PFSK-1 (cell line): ENCODE results near the gene RPS6KA2.

Source experiments
- FOXP2 ChIP-seq: optimal IDR thresholded peaks from 2 replicates; pipeline ENCODE3; 2011; ENCODE audit warnings: borderline replicate concordance, control low read depth, inconsistent platforms; ENCODE audit not compliant: insufficient read depth; ENCODE audit errors: extremely low read length, extremely low read depth
- POLR2AphosphoS5 ChIP-seq: IDR thresholded peaks from 2 replicates; pipeline ENCODE4 v1.6.1; 2012; ENCODE audit warnings: low read depth, mild to moderate bottlenecking, control low read depth, low read length, moderate library complexity
- SIN3A ChIP-seq: IDR thresholded peaks from 2 replicates; pipeline ENCODE4 v1.6.1; 2012; ENCODE audit warnings: mild to moderate bottlenecking, low read length, moderate library complexity, borderline replicate concordance; ENCODE audit not compliant: insufficient read depth
- TAF1 ChIP-seq: IDR thresholded peaks from 2 replicates; pipeline ENCODE4 v1.6.1; 2012; ENCODE audit warnings: low read length, control low read depth, borderline replicate concordance; ENCODE audit not compliant: insufficient read depth
- TF ChIP-seq, protein P1 (sequence below), 2 experiments: IDR thresholded peaks; 2 replicates each; pipeline versions ENCODE4 v1.6.1 to v1.8.0; 2011 to 2012; ENCODE audit warnings: low read depth in 2 of 2, low read length in 2 of 2, control low read depth in 1 of 2, inconsistent platforms in 1 of 2, mild to moderate bottlenecking in 1 of 2, moderate library complexity in 1 of 2; ENCODE audit not compliant: insufficient read depth in 1 of 2

Gene RPS6KA2

DNA sequence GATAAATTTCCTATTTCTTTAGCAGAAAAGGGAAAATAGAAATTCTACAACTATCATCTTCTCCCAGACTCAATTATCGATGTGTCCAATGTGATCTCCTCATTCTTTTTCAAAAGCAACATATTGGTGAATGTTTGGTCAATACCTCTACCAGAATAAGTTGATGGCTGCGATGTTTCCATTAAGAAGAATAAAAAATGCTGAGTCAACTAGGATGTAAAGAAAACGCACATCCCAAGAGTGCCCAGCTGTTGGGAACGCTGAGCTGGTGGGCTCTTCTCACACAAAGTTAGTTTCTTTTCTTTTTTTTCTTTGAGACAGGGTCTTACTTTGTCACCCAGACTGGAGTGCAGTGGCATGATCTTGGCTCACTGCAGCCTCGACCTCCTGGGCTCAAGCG lies 80.4 kb downstream of the RPS6KA2 start:
- TF ChIP-seq, protein P1, sequence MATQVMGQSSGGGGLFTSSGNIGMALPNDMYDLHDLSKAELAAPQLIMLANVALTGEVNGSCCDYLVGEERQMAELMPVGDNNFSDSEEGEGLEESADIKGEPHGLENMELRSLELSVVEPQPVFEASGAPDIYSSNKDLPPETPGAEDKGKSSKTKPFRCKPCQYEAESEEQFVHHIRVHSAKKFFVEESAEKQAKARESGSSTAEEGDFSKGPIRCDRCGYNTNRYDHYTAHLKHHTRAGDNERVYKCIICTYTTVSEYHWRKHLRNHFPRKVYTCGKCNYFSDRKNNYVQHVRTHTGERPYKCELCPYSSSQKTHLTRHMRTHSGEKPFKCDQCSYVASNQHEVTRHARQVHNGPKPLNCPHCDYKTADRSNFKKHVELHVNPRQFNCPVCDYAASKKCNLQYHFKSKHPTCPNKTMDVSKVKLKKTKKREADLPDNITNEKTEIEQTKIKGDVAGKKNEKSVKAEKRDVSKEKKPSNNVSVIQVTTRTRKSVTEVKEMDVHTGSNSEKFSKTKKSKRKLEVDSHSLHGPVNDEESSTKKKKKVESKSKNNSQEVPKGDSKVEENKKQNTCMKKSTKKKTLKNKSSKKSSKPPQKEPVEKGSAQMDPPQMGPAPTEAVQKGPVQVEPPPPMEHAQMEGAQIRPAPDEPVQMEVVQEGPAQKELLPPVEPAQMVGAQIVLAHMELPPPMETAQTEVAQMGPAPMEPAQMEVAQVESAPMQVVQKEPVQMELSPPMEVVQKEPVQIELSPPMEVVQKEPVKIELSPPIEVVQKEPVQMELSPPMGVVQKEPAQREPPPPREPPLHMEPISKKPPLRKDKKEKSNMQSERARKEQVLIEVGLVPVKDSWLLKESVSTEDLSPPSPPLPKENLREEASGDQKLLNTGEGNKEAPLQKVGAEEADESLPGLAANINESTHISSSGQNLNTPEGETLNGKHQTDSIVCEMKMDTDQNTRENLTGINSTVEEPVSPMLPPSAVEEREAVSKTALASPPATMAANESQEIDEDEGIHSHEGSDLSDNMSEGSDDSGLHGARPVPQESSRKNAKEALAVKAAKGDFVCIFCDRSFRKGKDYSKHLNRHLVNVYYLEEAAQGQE (IDR thresholded peaks at IDR 0.05; ENCODE audit: insufficient read depth in 1 of 2, low read depth in 2 of 2, low read length in 2 of 2) = no peak
- no peak for TF ChIP-seq POLR2AphosphoS5
- no peak for TF ChIP-seq FOXP2
- TF ChIP-seq SIN3A = no peak
- TF ChIP-seq TAF1 = no peak

DNA sequence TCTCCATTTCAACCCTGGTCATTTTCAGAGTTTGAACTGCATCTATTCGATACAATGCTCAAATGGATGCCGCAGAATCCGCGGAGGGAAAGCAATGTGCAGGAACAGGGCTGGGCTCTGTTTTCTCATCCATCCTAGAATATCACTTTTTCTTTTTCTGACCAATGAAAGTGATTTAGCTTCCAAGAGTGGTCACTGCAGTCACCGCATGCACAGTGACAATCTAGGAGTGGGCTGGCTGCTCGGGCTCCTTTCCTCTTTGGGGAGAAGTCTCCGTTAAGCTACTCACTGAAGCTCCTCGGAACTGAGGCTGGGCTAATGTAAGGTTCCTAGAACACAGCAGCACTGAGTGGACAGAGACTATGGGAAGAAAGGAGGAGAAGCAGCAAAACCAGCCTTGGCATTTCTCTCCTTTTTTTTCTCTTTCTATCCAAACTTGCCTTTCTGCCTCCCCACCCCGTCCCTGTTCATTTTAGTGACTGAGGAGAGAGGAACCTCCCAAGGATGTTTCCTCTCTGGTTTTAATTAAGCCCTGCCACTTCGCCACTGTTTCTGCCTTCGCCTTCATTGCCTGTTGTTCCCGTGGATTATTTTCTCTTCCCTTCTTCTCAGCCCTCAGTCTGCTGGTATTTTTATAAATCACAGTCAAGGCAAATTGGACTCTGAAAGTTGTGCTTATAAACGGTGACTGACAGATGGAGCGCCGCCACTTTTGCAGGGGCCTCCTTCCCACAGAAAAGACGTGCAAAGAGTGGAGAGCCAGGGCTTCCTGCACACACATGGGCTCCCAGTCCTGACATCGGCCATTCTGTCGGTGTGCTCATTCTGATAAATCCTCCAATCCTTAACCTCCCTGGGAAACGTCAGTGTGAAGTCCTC lies 81.7 kb downstream of the RPS6KA2 start:
- no peak for TF ChIP-seq FOXP2
- TF ChIP-seq, protein P1 (IDR thresholded peaks at IDR 0.05; ENCODE audit: insufficient read depth in 1 of 2, low read depth in 2 of 2, low read length in 2 of 2) = no peak
- no peak for TF ChIP-seq TAF1
- TF ChIP-seq POLR2AphosphoS5 = no peak
- TF ChIP-seq SIN3A = no peak

DNA sequence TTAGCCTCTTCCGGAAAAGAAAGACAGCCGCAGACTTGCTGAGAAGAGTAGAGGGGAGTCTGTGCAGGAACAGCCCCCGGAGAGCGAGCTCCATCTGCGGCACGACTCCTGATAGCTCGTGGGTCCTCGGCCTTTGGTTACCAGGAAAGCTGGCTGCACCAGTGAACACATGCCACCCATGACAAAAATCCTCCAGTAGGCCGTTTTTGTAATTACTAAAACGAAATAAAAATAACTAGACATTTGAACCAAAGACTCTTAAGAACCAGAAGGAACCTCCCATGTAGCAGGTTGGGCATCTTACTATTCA lies 82.8 kb downstream of the RPS6KA2 start:
- no peak for TF ChIP-seq POLR2AphosphoS5
- TF ChIP-seq FOXP2 = no peak
- no peak for TF ChIP-seq SIN3A
- no peak for TF ChIP-seq TAF1
- TF ChIP-seq, protein P1 (IDR thresholded peaks at IDR 0.05; ENCODE audit: insufficient read depth in 1 of 2, low read depth in 2 of 2, low read length in 2 of 2) = no peak

DNA sequence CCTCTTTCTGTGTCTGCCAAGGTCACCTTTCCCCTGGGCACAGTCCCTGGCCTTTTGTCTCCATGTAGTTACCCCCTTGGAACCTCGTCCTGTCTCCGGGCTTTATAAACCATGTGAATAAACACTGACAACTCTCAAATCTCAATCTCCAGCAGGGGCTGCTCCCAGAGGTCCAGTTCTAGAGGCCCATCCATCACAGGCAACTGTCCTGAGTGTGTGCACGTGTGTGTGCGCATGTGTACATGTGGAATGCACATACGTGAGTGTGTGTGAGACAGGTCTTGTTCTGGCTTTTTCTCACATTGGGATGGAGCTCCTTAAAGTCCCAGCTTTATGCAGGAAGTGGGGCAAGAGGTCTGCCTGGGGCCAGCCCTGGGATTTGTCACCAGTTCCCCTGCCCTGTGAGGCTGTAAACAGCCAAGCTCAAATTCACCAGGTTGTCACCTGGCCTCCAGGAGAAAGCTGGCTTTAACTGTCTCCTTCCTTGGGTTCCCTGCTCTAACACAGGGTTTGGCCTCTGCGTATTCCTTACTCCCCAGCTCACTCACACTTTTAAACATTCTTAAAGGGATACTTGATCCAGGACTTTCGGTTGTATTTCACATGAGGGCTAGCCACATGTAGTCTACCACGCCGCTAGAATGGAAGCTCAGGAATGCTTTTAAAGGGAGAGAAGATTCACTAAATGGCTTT lies 83.3 kb downstream of the RPS6KA2 start:
- TF ChIP-seq TAF1 (no peak), POLR2AphosphoS5 (no peak), SIN3A (no peak), FOXP2 (no peak)
- TF ChIP-seq, protein P1 (IDR thresholded peaks at IDR 0.05; ENCODE audit: insufficient read depth in 1 of 2, low read depth in 2 of 2, low read length in 2 of 2) = no peak
